ENCODE measurements around the gene HIPK2.

GRCh38 chr7:139572071-139572470 is 205.7 kb downstream of the HIPK2 start:
- TF ChIP-seq POLR2A (IDR thresholded peaks at IDR 0.05; ENCODE audit: low read depth) (no peak), CTCF (IDR thresholded peaks at IDR 0.05) (no peak), POLR2AphosphoS5 (IDR thresholded peaks at IDR 0.05) (no peak)
